Measurements from ENCODE around the gene NELL1.

- no peak for TF ChIP-seq CTCF (IDR thresholded peaks at IDR 0.05)
- TF ChIP-seq POLR2A (IDR thresholded peaks at IDR 0.05) = no peak
- no peak for TF ChIP-seq POLR2AphosphoS5 (IDR thresholded peaks at IDR 0.05)
- no peak for TF ChIP-seq EP300 (IDR thresholded peaks at IDR 0.05)
These were observed 510.4 kb downstream of the NELL1 start for GRCh38 chr11:21179770-21180169.
